NOMO-1 treated with dmso at 0.1 percent for 144 hours (cell line): Measurements from ENCODE around the gene MAPK4.

ENCODE experiments used
- DNase-seq: peaks from one replicate; lab custom pipeline; 2025; ENCODE audit not compliant: unreplicated experiment; lab: John Stamatoyannopoulos, UW

The MAPK4 gene

GRCh38 chr18:50651334-50651733, 91.4 kb downstream of the MAPK4 start:
- no peak for DNase-seq

- DNase-seq: no peak
Observed at GRCh38 chr18:50653402-50654093, 93.7 kb downstream of the MAPK4 start.

GRCh38 chr18:50654211-50654610, 94.3 kb downstream of the MAPK4 start:
- DNase-seq: no peak

- DNase-seq: no peak
Observed at GRCh38 chr18:50654658-50655550, 95.0 kb downstream of the MAPK4 start.

- DNase-seq: no peak
Observed at GRCh38 chr18:50656396-50656795, 96.5 kb downstream of the MAPK4 start.

GRCh38 chr18:50656841-50657470, 97.1 kb downstream of the MAPK4 start:
- no peak for DNase-seq

GRCh38 chr18:50658601-50659000, 98.7 kb downstream of the MAPK4 start:
- DNase-seq: no peak

GRCh38 chr18:50659091-50660003, 99.5 kb downstream of the MAPK4 start:
- no peak for DNase-seq

GRCh38 chr18:50661013-50661412, 101.1 kb downstream of the MAPK4 start:
- DNase-seq: no peak

GRCh38 chr18:50662177-50662576, 102.3 kb downstream of the MAPK4 start:
- DNase-seq: no peak

- no peak for DNase-seq
Observed at GRCh38 chr18:50662775-50663383, 103.0 kb downstream of the MAPK4 start.

- no peak for DNase-seq
Observed at GRCh38 chr18:50663626-50664441, 103.9 kb downstream of the MAPK4 start.

- DNase-seq: no peak
Observed at GRCh38 chr18:50665015-50665414, 105.1 kb downstream of the MAPK4 start.

GRCh38 chr18:50665519-50665918, 105.6 kb downstream of the MAPK4 start:
- no peak for DNase-seq

- no peak for DNase-seq
Observed at GRCh38 chr18:50666536-50666935, 106.6 kb downstream of the MAPK4 start.

GRCh38 chr18:50671376-50671775, 111.5 kb downstream of the MAPK4 start:
- DNase-seq: no peak

- DNase-seq: no peak
Observed at GRCh38 chr18:50674307-50674980, 114.6 kb downstream of the MAPK4 start.

- DNase-seq: no peak
Observed at GRCh38 chr18:50675043-50675442, 115.2 kb downstream of the MAPK4 start.

- no peak for DNase-seq
Observed at GRCh38 chr18:50678651-50679050, 118.8 kb downstream of the MAPK4 start.
